GM12878 (cell line): ENCODE data around the gene CCNB1. TPM values are rescaled to one million over a fixed set of nuclear protein-coding genes. Genes with fewer than 3 reads are reported as not detected.

Source experiments
- ATAC-seq: fragments of 200-7000 bp; cut with Tn5 transposase; 3 replicates; pipeline ENCODE4 v1.9.1; 2020; ENCODE audit warnings: mild to moderate bottlenecking, moderate library complexity
- BruUV-seq: library from RNA; stranded (reverse); fragments of 400-500 nt; replicated peaks from 2 replicates; lab custom pipeline; 2021; lab: Mats Ljungman, UMichigan
- CTCF ChIA-PET: fragments of 300-600 bp; sonication (Branson Sonifier 250); formaldehyde crosslinking; extraction: SDS; loops from one replicate; lab custom pipeline; 2021; ENCODE audit warnings: inconsistent platforms; lab: Yijun Ruan, JAX
- POLR2A ChIA-PET: fragments of 350-600 bp; formaldehyde crosslinking; extraction: SDS; loops from one replicate; lab custom pipeline; 2021; ENCODE audit warnings: inconsistent platforms; lab: Charles Lee
- RAD21 ChIA-PET: fragments of 300-600 bp; sonication (Branson Sonifier 250); formaldehyde crosslinking; loops from one replicate; lab custom pipeline; 2023; ENCODE audit warnings: antibody characterized with exemption; ENCODE audit not compliant: unreplicated experiment; lab: Charles Lee
- SMC1A ChIA-PET: fragments of 300-600 bp; sonication (Branson Sonifier 250); formaldehyde crosslinking; loops from one replicate; lab custom pipeline; 2023; ENCODE audit not compliant: unreplicated experiment, uncharacterized antibody; lab: Charles Lee
- DNase-seq: peaks from one replicate; pipeline ENCODE4 v3.0.0-alpha.2; 2011; ENCODE audit warnings: low read depth, low spot score
- FAIRE-seq: peaks from 3 replicates; lab custom pipeline; 2011; peaks lifted over from hg19 to GRCh38; lab: Jason Lieb, UNC
- H2AFZ ChIP-seq: 2 replicates; pipeline ENCODE4 v1.6.0; 2011; ENCODE audit warnings: low read depth, low read length, control low read depth; ENCODE audit not compliant: control insufficient read depth
- H3K27ac ChIP-seq: 2 replicates; pipeline ENCODE4 v1.5.1; 2011; ENCODE audit warnings: control low read depth; ENCODE audit not compliant: control insufficient read depth, insufficient read depth
- H3K27me3 ChIP-seq, 2 experiments: replicated peaks in 1 of 2; 2 replicates each; pipeline versions ENCODE4 v1.6.0 to v1.6.1; 2011; ENCODE audit warnings: low read length in 1 of 2; ENCODE audit not compliant: control insufficient read depth in 2 of 2, insufficient read depth in 2 of 2
- H3K36me3 ChIP-seq, 2 experiments: 2 replicates each; pipeline ENCODE4 v1.5.1; 2011; ENCODE audit warnings: low read length in 1 of 2; ENCODE audit not compliant: control insufficient read depth in 2 of 2, insufficient read depth in 2 of 2
- H3K4me1 ChIP-seq: 2 replicates; pipeline ENCODE4 v1.6.1; 2011; ENCODE audit warnings: mild to moderate bottlenecking, low read length, moderate library complexity, mixed read lengths; ENCODE audit not compliant: control insufficient read depth, insufficient read depth
- H3K4me2 ChIP-seq: 2 replicates; pipeline ENCODE4 v1.6.0; 2011; ENCODE audit warnings: control low read depth; ENCODE audit not compliant: control insufficient read depth, insufficient read depth
- H3K4me3 ChIP-seq: fragments of 200-600 bp; sonication (generic); 2 replicates; pipeline ENCODE4 v1.5.1; 2016
- H3K79me2 ChIP-seq: 2 replicates; pipeline ENCODE4 v1.6.0; 2011; ENCODE audit warnings: low read length; ENCODE audit not compliant: control insufficient read depth, insufficient read depth
- H3K9ac ChIP-seq: 2 replicates; pipeline ENCODE4 v1.8.0; 2011; ENCODE audit warnings: low read length, control low read depth, mixed read lengths; ENCODE audit not compliant: control insufficient read depth, insufficient read depth
- H3K9me3 ChIP-seq: replicated peaks from 3 replicates; pipeline ENCODE4 v1.5.1; 2011; ENCODE audit warnings: mild to moderate bottlenecking, low read length; ENCODE audit not compliant: control insufficient read depth, insufficient read depth
- H4K20me1 ChIP-seq: 2 replicates; pipeline ENCODE4 v1.6.0; 2011; ENCODE audit not compliant: control insufficient read depth, insufficient read depth
- CEBPZ ChIP-seq: fragments of 150-350 bp; IDR thresholded peaks from 2 replicates; pipeline ENCODE4 v1.6.1; 2016; ENCODE audit warnings: low read depth, low read length
- EP300 ChIP-seq, 2 experiments: fragments of 150-350 bp in 1 of 2; IDR thresholded peaks; 2 replicates each; pipeline ENCODE4 v1.6.1; 2011 to 2012; ENCODE audit warnings: low read depth in 2 of 2, low read length in 2 of 2, borderline replicate concordance in 1 of 2, improper control_type of control experiment in 1 of 2, inconsistent platforms in 1 of 2; ENCODE audit not compliant: control insufficient read depth in 1 of 2
- HDGF ChIP-seq: fragments of 450-650 bp; IDR thresholded peaks from 2 replicates; pipeline ENCODE4 v1.6.1; 2016; ENCODE audit warnings: antibody characterized with exemption
- IKZF2 ChIP-seq, 2 experiments: fragments of 450-650 bp; IDR thresholded peaks; 2 replicates each; pipeline ENCODE4 v1.6.1; 2017; ENCODE audit warnings: mild to moderate bottlenecking in 2 of 2, moderate library complexity in 2 of 2
- MTA3 ChIP-seq: IDR thresholded peaks from 2 replicates; pipeline ENCODE4 v1.6.1; 2012; ENCODE audit warnings: low read length, inconsistent platforms, borderline replicate concordance
- NRF1 ChIP-seq: conservative IDR thresholded peaks from 2 replicates; pipeline ENCODE4 v1.6.1; 2011; ENCODE audit warnings: mild to moderate bottlenecking, low read depth, low read length, improper control_type of control experiment
- POLR2A ChIP-seq: IDR thresholded peaks from 2 replicates; pipeline ENCODE4 v1.6.1; 2011; ENCODE audit warnings: low read depth, mild to moderate bottlenecking, low read length
- RAD51 ChIP-seq: fragments of 450-650 bp; IDR thresholded peaks from 2 replicates; pipeline ENCODE4 v1.6.1; 2016; ENCODE audit warnings: moderate library complexity, mild to moderate bottlenecking, inconsistent platforms
- SRF ChIP-seq, 2 experiments: IDR thresholded peaks; 2 replicates each; pipeline ENCODE4 v1.6.1; 2011; ENCODE audit warnings: low read depth in 2 of 2, low read length in 2 of 2, mild to moderate bottlenecking in 1 of 2, moderate library complexity in 1 of 2
- WGBS: methylation state at CpG from one replicate; pipeline ENCODE4 v1.1.6; 2016; ENCODE audit warnings: low lambda C conversion rate; ENCODE audit not compliant: insufficient replicate concordance, insufficient coverage; ENCODE audit errors: missing lambda C conversion rate; 5-methylcytosine and 5-hydroxymethylcytosine counted together
- in situ Hi-C: fragments of 300-500 bp; cut with MboI; formaldehyde crosslinking; loops from 9 replicates; pipeline ENCODE4 v1.14.3; 2018; ENCODE audit warnings: mixed read lengths
- intact Hi-C: fragments of 100-400 bp; cut with micrococcal nuclease; formaldehyde crosslinking; loops from one replicate; pipeline ENCODE4 v1.14.2; 2022; ENCODE audit not compliant: unreplicated experiment
- polyA plus RNA-seq, 11 experiments: library from polyadenylated mRNA; depleted of rRNA in 4 of 11; unstranded in 6 of 11; stranded (reverse) in 5 of 11; fragments of >200 nt; fragmentation: Nextera tagmentation in 4 of 11; fragmentation: Illumina TruSeq in 1 of 11; extraction: Ambion mirVana in 4 of 11; extraction: Trizol in 1 of 11; gene quantifications; 1 replicate in 1 of 11; 2 replicates in 10 of 11; pipeline versions ENCODE4 v1.2.1 to v1.2.3, GENCODE V29; 2011 to 2016; ENCODE audit warnings: inconsistent platforms in 2 of 11, missing spikeins in 2 of 11, low read depth in 1 of 11
- total RNA-seq, 4 experiments: library from RNA; depleted of rRNA in 3 of 4; stranded (reverse); fragments of >200 nt in 3 of 4; fragmentation: Illumina TruSeq in 1 of 4; extraction: Trizol in 1 of 4; gene quantifications; 2 replicates each; pipeline versions ENCODE4 v1.2.1 to v1.2.3, GENCODE V29; 2013 to 2021

The CCNB1 gene
- total and polyA plus RNA-seq, 10 of the 15 experiments (the other 5 are each of a cell fraction or from before 2014, with no cell fraction given), result 148 to 403 (median 210) TPM

DNA sequence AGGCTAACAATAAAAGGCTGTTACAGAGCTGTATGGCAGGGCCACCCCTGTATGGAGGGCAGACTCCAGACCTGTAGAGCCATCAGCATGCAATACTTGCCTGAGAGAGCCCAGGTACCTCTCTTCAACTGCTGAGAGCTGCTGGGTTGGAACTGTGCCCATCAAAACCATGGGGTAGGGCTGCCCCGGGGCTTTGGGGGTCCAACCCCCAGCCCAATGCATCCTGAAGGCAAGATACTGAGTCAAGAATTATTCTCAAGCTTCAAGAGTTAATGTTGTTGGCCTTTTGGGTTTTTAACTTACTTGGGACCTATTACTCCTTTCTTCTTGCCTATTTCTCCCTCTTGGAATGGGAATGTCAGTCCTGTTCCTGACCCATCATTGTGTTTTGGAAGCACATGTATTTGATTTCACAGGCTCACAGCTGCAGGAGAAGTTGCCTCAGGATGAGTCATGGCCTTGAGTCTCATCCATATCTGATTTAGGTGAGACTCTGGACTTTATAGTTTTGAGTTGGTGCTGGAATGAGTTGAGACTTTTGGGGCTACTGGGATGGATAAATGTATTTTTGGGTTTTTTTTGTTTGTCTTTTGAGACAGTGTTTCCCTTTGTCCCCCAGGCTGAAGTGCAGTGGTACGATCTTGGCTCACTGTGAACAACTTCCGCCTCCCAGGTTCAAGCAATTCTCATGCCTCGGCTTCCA, 46.7 kb downstream of the CCNB1 start (continued):
- TF ChIP-seq NRF1 (no peak), HDGF (no peak), SRF (IDR thresholded peaks at IDR 0.05; ENCODE audit: low read depth in 2 of 2, low read length in 2 of 2) (no peak), IKZF2 (IDR thresholded peaks at IDR 0.05) (no peak), EP300 (IDR thresholded peaks at IDR 0.05; ENCODE audit: borderline replicate concordance in 1 of 2, control insufficient read depth in 1 of 2, low read depth in 2 of 2, low read length in 2 of 2) (no peak), MTA3 (no peak), POLR2A (no peak)

- Histone ChIP-seq H2AFZ (peak overlapping the region; percentile 99), H3K9me3 (no peaks in the 10 kb centered on the region), H4K20me1 (no peaks in the 10 kb centered on the region), H3K79me2 (peaks cover 24% of the 10 kb centered on the region), H3K4me3 (peak overlapping the region; percentile 88), H3K4me2 (peak overlapping the region; percentile 32), H3K27me3 (no peaks in the 10 kb centered on the region), H3K27ac (peak overlapping the region; percentile 92; the same call in 1 of the 2 replicates), H3K36me3 (no peaks in the 10 kb centered on the region; a peak in 1 of 4 replicates), H3K4me1 (peaks cover 4% of the 10 kb centered on the region; the same call in 1 of the 2 replicates)
- intact Hi-C loops (no loop called here), in situ Hi-C loops (loop anchor here (5.0 kb wide), 1 partner anchor 120 kb away; no protein-coding TSS in a partner anchor)
- 1% methylated on average over 6 of the region's 6 CpGs for WGBS
- FAIRE-seq, result no peak
- ChIA-PET CTCF (no interaction called here), POLR2A (interaction anchor here (0.7 to 1.6 kb wide), 6 partner anchors 8 to 1001 kb away, joined by 3 to 4 read pairs (median 3); partner anchors contain the start of genes CCDC125 and CDK7), RAD21 (interaction anchor here (0.7 kb wide), 1 partner anchor 124 kb away, joined by 3 read pairs; the partner anchor contains the start of gene SLC30A5)
- ATAC-seq, result no peak
- TSS peak; percentile 85 for BruUV-seq
- no peak for TF ChIP-seq CEBPZ
- TF ChIP-seq RAD51, result 0 out of 2 replicates have a peak, but pooled peaks have one; percentile 19
- TF ChIP-seq, all 136 proteins: peak for 1
- SMC1A ChIA-PET, result no interaction called here
- no peak overlapping the region; the same call in 1 of the 2 replicates for H3K9ac ChIP-seq
- DNase-seq, result no peak
Measured at GRCh38 chr5:69217151-69217511, 50.2 kb downstream of the CCNB1 start.
